Measurements from ENCODE around the gene AGO4. TPM values are rescaled to one million over a fixed set of nuclear protein-coding genes. Genes with fewer than 3 reads are reported as not detected.
A peak's percentile ranks its signal among the peaks of the same experiment; 100 is the strongest.
"Not testable (repeated sequence)": the region's sequence is repeated elsewhere in the genome, so short reads cannot be mapped to it uniquely, and the experiment has no call there.

Gene AGO4
- total RNA-seq, 2 experiments from 2014 or later, result 2.0 to 3.1 TPM

DNA sequence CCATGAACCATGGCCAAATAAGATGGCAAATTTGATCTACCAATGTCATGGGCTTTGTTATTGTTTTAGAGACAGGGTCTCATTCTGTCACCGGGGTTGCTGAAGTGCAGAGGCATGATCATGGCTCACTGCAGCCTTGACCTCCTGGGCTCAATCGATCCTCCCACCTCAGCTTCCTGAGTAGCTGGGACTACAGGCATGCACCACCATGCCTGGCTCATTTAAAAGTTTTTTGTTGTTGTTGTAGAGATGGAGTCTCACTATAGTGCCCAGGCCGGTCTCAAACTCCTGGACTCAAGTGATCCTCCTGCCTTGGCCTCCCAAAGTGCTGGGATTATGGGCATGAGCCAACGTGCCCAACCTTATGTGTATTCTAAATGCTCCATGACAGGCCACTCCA is 66.3 kb downstream of the AGO4 start:
- CTCF ChIA-PET, result interaction anchor here (0.6 to 1.1 kb wide), 2 partner anchors 8 to 671 kb away, joined by 3 read pairs; no protein-coding TSS in a partner anchor
- H3K4me1 Mint-ChIP-seq (ENCODE audit: low read depth); intact Hi-C loops (cut with micrococcal nuclease); DNase-seq; H3K36me3 Mint-ChIP-seq (ENCODE audit: low read depth); H3K4me3 Mint-ChIP-seq; H3K27ac Mint-ChIP-seq; H3K9me3 Mint-ChIP-seq; H3K27me3 Mint-ChIP-seq (ENCODE audit: low read depth): not testable (repeated sequence)

- Mint-ChIP-seq H3K36me3 (ENCODE audit: low read depth) (no peaks in the 10 kb centered on the region), H3K4me3 (no peak overlapping the region), H3K4me1 (ENCODE audit: low read depth) (peaks cover 3% of the 10 kb centered on the region), H3K27ac (no peak overlapping the region), H3K9me3 (no peaks in the 10 kb centered on the region), H3K27me3 (ENCODE audit: low read depth) (no peaks in the 10 kb centered on the region)
- CTCF ChIA-PET, result no interaction called here
- intact Hi-C loops (cut with micrococcal nuclease), result no loop called here
- no peak for DNase-seq
Observed at GRCh38 chr1:35876988-35877387, 69.2 kb downstream of the AGO4 start.

GRCh38 chr1:35881850-35882273 is 74.0 kb downstream of the AGO4 start:
- intact Hi-C loops (cut with micrococcal nuclease), result loop anchor here (2.0 to 5.0 kb wide), 2 partner anchors 75 to 267 kb away; partner anchors contain the start of genes AGO4 and TRAPPC3
- Mint-ChIP-seq H3K27ac (no peak overlapping the region), H3K4me3 (peak overlapping the region; percentile 89), H3K27me3 (ENCODE audit: low read depth) (no peaks in the 10 kb centered on the region), H3K36me3 (ENCODE audit: low read depth) (no peaks in the 10 kb centered on the region), H3K4me1 (ENCODE audit: low read depth) (peaks cover 33% of the 10 kb centered on the region), H3K9me3 (no peaks in the 10 kb centered on the region)
- no peak for DNase-seq
- CTCF ChIA-PET, result interaction anchor here (1.0 to 2.4 kb wide), 4 partner anchors 8 to 166 kb away, joined by 3 to 10 read pairs (median 5); no protein-coding TSS in a partner anchor

- no peak for DNase-seq
- H3K36me3 Mint-ChIP-seq (ENCODE audit: low read depth), result no peaks in the 10 kb centered on the region
Observed at GRCh38 chr1:35882586-35882944, 74.7 kb downstream of the AGO4 start.

GRCh38 chr1:35882945-35883634 is 75.3 kb downstream of the AGO4 start, which contains the start of gene AGO1:
Gene AGO1 (plus strand): TSS chr1:35883209. CDS start chr1:35883422, 213 bp downstream.
- intact Hi-C loops (cut with micrococcal nuclease), result loop anchor here (1.0 to 5.0 kb wide), 4 partner anchors 48 to 266 kb away; partner anchors contain the start of genes ADPRS, AGO3, AGO4 and TRAPPC3
- Mint-ChIP-seq H3K27ac (peak within 1 kb of the TSS; percentile 37), H3K27me3 (ENCODE audit: low read depth) (no peaks in the 10 kb centered on the region), H3K36me3 (ENCODE audit: low read depth) (no peaks in the 10 kb centered on the region), H3K4me1 (ENCODE audit: low read depth) (peaks cover 43% of the 10 kb centered on the region), H3K9me3 (no peaks in the 10 kb centered on the region), H3K4me3 (peak within 1 kb of the TSS; percentile 89)
- DNase-seq, result peak; percentile 97
- CTCF ChIA-PET, result interaction anchor here (0.6 to 2.4 kb wide), 8 partner anchors 9 to 196 kb away, joined by 3 to 10 read pairs (median 3); no protein-coding TSS in a partner anchor

More at GRCh38 chr1:35882586-35882944, 74.7 kb downstream of the AGO4 start:
- Mint-ChIP-seq H3K4me1 (ENCODE audit: low read depth) (peaks cover 40% of the 10 kb centered on the region), H3K4me3 (peak overlapping the region; percentile 89), H3K27me3 (ENCODE audit: low read depth) (no peaks in the 10 kb centered on the region), H3K9me3 (no peaks in the 10 kb centered on the region), H3K27ac (no peak overlapping the region)
- CTCF ChIA-PET, result interaction anchor here (1.0 to 2.4 kb wide), 4 partner anchors 9 to 44 kb away, joined by 3 to 10 read pairs (median 4); no protein-coding TSS in a partner anchor
- intact Hi-C loops (cut with micrococcal nuclease), result loop anchor here (2.0 to 5.0 kb wide), 2 partner anchors 75 to 266 kb away; partner anchors contain the start of genes AGO4 and TRAPPC3

- intact Hi-C loops (cut with micrococcal nuclease), result loop anchor here (1.0 to 5.0 kb wide), 4 partner anchors 48 to 265 kb away; partner anchors contain the start of genes ADPRS, AGO3, AGO4 and TRAPPC3
- Mint-ChIP-seq H3K27ac (peak overlapping the region; percentile 37), H3K4me1 (ENCODE audit: low read depth) (peaks cover 43% of the 10 kb centered on the region), H3K9me3 (no peaks in the 10 kb centered on the region), H3K36me3 (ENCODE audit: low read depth) (peaks cover 3% of the 10 kb centered on the region), H3K4me3 (peak overlapping the region; percentile 89), H3K27me3 (ENCODE audit: low read depth) (no peaks in the 10 kb centered on the region)
- CTCF ChIA-PET, result interaction anchor here (0.6 to 2.4 kb wide), 7 partner anchors 8 to 196 kb away, joined by 3 to 10 read pairs (median 3); no protein-coding TSS in a partner anchor
- peak; percentile 45 for DNase-seq
Observed at GRCh38 chr1:35883635-35884101, 75.9 kb downstream of the AGO4 start.

DNA sequence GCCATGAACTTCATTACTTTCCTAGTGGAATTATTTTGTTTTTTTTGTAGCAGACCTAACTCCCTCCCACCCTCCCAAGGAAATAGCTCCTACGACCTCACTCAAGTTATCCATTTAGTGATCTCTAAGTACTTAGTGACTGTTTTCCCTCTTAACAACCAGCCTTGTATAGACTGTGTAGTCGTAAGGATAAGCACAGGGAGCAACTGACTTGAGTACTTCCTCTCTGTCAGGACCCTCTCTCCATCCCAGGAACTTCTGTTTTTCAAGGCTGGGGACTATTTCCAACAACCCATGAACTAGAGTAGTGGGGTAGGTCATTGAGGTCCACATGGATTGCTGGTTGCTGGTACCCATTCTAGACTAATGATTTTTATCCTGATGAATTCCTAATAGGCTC is 77.1 kb downstream of the AGO4 start:
- no peak overlapping the region for H3K27ac Mint-ChIP-seq
- no peaks in the 10 kb centered on the region for H3K9me3 Mint-ChIP-seq
- H3K27me3 Mint-ChIP-seq (ENCODE audit: low read depth), result no peaks in the 10 kb centered on the region
- H3K4me3 Mint-ChIP-seq, result no peak overlapping the region
- H3K4me1 Mint-ChIP-seq (ENCODE audit: low read depth), result peaks cover 45% of the 10 kb centered on the region
- CTCF ChIA-PET, result no interaction called here
- intact Hi-C loops (cut with micrococcal nuclease), result loop anchor here (5.0 kb wide), 1 partner anchor 78 kb away; the partner anchor contains the start of gene AGO4
- peaks cover 6% of the 10 kb centered on the region for H3K36me3 Mint-ChIP-seq (ENCODE audit: low read depth)
- no peak for DNase-seq

- Mint-ChIP-seq H3K27ac (no peak overlapping the region), H3K36me3 (ENCODE audit: low read depth) (peaks cover 6% of the 10 kb centered on the region), H3K4me3 (no peak overlapping the region), H3K4me1 (ENCODE audit: low read depth) (peaks cover 45% of the 10 kb centered on the region), H3K9me3 (no peaks in the 10 kb centered on the region), H3K27me3 (ENCODE audit: low read depth) (no peaks in the 10 kb centered on the region)
- intact Hi-C loops (cut with micrococcal nuclease), result no loop called here
- DNase-seq, result no peak
- CTCF ChIA-PET, result interaction anchor here (0.6 kb wide), 1 partner anchor 11 kb away, joined by 3 read pairs; no protein-coding TSS in a partner anchor
Observed at GRCh38 chr1:35885961-35886558, 78.2 kb downstream of the AGO4 start.

DNA sequence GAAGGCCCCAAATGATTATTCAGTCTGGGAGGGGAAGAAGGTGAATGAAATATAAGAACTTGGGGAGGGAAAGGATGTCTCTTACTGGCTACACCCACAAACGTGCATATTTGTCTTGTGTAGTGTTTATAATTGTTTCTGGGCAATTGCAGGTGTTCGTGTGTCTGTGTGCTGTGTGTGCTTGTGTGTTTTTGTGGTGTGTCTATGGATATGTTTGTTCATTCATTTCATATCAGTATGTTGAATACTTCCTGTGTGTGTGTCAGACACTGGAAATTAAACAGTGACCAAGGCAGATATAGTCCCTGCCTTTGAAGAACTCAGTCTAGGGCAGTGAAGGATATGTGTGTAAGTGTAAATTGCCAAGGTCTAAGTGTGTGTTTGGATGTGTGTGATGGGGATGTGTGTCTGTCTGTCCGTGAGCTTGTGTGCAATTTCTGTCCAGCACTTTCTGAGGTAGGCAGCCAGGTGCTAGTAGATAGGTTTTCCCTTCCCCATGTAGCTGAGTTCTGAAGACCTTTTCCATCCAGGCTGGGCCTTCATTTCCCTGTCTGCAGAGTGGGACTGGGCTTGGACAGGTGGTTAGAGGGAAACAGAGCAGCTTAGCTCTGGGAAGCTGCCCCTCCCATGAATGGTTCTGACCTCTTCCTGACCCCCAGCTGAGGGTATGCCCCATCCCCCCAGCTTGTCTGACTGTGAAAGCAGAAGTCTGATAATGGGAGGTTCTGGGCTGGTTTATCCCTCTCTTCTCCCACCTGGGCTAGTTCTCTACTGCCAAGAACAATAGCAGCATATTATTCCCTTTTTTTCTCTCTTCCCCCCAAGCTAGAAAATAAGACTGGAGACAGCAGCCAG is 79.0 kb downstream of the AGO4 start:
- H3K27ac Mint-ChIP-seq, result peak overlapping the region; percentile 3

GRCh38 chr1:35887508-35887907 is 79.7 kb downstream of the AGO4 start:
- peaks cover 37% of the 10 kb centered on the region for H3K4me1 Mint-ChIP-seq (ENCODE audit: low read depth)
- peaks cover 7% of the 10 kb centered on the region for H3K36me3 Mint-ChIP-seq (ENCODE audit: low read depth)
- H3K9me3 Mint-ChIP-seq, result no peaks in the 10 kb centered on the region
- no peak overlapping the region for H3K4me3 Mint-ChIP-seq
- no peak for DNase-seq
- CTCF ChIA-PET, result no interaction called here
- no peak overlapping the region for H3K27ac Mint-ChIP-seq
- intact Hi-C loops (cut with micrococcal nuclease), result no loop called here
- no peaks in the 10 kb centered on the region for H3K27me3 Mint-ChIP-seq (ENCODE audit: low read depth)

More for the DNA sequence above, 79.0 kb downstream of the AGO4 start:
- Mint-ChIP-seq H3K9me3 (no peaks in the 10 kb centered on the region), H3K36me3 (ENCODE audit: low read depth) (peaks cover 7% of the 10 kb centered on the region), H3K4me1 (ENCODE audit: low read depth) (peaks cover 44% of the 10 kb centered on the region), H3K4me3 (no peak overlapping the region), H3K27me3 (ENCODE audit: low read depth) (no peaks in the 10 kb centered on the region)
- CTCF ChIA-PET, result no interaction called here
- intact Hi-C loops (cut with micrococcal nuclease), result no loop called here
- DNase-seq, result no peak

DNA sequence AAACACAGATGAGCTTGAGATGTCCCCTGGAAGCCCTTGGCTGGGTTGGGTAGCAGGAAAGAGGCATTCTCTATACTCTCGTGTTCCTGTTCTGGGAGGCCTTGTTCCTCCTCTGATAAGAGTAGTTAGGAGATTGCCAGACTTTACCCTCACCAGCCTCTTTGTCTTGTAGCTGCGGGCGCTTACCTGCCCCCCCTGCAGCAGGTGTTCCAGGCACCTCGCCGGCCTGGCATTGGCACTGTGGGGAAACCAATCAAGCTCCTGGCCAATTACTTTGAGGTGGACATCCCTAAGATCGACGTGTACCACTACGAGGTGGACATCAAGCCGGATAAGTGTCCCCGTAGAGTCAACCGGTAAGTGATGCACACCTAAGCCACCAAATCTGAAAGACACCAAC is 80.4 kb downstream of the AGO4 start:
- Mint-ChIP-seq H3K4me3 (no peak overlapping the region), H3K27me3 (ENCODE audit: low read depth) (no peaks in the 10 kb centered on the region), H3K9me3 (no peaks in the 10 kb centered on the region), H3K27ac (no peak overlapping the region), H3K36me3 (ENCODE audit: low read depth) (peaks cover 7% of the 10 kb centered on the region), H3K4me1 (ENCODE audit: low read depth) (peaks cover 34% of the 10 kb centered on the region)
- intact Hi-C loops (cut with micrococcal nuclease), result no loop called here
- CTCF ChIA-PET, result no interaction called here
- DNase-seq, result no peak
